ENCODE data around the gene SYK.

- peak; percentile 89 to 92 (median 91) for TF ChIP-seq CTCF (IDR thresholded peaks at IDR 0.05)
- no peak for TF ChIP-seq POLR2A (IDR thresholded peaks at IDR 0.05; ENCODE audit: low read depth)
Observed at GRCh38 chr9:90914868-90915483, 113.4 kb downstream of the SYK start.
